ENCODE data around the gene UBE2E2.

UBE2E2 gene

GRCh38 chr3:23241256-23241655 is 38.1 kb downstream of the UBE2E2 start:
- DNase-seq: no peak

- DNase-seq: no peak
Measured at GRCh38 chr3:23242106-23242505, 39.0 kb downstream of the UBE2E2 start.

DNA sequence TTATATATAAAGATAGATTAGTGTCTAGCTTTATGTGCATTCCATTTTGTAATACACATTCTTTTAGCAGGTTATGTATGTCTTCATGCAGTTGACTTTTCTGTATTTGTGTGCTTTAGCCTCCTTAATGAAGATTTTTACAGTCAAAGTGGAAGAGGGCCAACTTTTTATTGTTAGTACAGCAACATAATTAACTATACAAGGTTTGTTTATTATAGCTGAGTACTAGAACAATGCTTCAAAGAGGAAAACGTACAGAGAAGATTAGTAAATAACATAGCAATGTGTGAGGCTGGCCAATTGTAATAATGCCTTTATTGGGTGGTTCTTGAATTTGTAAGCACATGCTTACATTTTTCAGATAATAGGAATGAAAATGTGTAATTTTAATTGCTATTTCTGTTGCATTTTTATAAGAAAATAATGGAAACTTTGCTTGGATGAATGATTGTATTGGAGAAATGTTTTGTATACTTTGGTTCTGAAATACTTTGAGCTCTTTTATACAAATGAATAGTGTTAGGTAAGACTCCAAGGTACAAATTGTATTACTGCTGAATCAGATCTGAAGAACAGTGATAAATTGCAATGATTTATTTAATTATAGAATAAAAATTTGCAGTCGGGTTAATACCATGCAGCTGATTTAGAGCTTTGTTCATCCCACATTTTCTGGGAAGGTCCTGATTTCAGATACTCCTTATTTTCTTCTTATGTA is 41.4 kb downstream of the UBE2E2 start:
- no peak for DNase-seq

- no peak for DNase-seq
Measured at GRCh38 chr3:23246651-23247050, 43.5 kb downstream of the UBE2E2 start.

GRCh38 chr3:23248594-23249131 is 45.5 kb downstream of the UBE2E2 start:
- no peak for DNase-seq

GRCh38 chr3:23249961-23250360 is 46.8 kb downstream of the UBE2E2 start:
- no peak for DNase-seq

DNA sequence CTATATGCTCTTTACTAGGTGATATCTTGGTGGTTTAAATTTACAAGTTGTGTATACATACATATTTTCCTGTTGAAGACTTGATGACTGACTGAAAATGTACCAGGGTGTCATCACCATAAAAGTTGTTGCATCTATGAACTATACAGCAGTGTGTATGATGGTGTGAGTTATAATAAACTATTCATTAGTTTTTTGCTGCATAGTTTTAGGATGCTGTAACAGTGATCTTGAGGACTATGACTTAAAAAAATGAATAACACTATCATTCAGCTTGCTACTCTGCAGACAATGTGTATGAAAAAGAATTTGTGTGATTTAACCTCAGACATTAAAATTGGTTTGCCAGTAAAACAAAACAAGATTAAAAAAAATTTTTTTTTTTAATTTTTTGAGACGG is 49.0 kb downstream of the UBE2E2 start:
- DNase-seq: no peak

DNA sequence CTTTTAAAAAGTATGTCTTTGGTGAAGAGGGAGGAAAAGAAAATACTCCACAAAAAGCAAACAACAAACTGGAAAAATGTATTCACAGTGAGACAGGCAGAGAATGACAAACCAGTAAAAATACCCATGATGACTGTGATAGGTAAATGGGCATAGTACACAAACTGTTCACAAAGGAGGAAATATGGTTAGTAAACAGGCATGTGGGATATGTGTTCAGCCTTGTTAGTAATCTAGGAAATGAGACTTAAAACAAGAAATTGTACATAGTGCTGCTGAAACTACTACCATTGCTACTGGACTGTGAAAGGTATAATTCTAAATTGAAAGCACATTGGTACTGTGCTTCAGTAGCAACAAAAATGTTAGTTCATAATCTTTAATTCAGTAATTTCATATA is 50.1 kb downstream of the UBE2E2 start:
- DNase-seq: no peak

DNA sequence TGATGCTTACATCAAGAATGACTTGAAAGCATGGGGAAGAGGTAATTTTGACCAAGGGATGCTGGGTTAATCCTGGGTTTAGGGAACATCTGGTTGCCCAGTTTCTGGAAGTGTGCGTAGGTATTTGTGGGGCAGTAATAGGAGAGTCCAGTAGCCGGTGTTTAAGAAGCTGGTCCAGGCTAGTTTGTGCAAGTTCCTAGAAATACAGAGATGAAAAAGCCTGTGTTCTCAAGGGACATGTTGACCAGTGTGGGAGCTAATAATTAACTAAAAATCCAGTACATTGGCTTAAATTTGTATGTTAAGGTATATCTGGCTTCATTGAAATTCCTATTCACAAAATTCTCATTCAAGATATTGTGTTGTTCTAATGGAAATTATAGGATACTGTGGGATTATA is 51.2 kb downstream of the UBE2E2 start:
- DNase-seq: no peak

DNA sequence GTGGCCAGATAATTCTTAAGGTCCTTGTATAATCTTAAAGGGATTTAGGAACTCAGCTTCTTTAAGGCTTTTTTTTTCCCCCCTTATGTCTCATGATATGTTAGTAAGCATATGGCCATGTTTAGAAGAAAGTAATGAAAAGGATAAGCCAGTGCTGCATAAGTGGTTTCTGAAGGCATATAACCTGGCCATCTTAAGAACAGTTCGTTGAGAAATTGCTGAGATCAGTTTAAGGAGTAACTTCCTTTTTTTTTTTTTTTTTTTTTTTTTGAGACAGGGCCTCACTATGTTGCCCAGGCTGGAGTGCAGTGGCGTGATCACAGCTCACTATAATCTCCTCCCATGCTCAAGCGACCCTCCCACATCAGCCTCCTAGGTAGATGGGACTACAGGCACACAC is 51.7 kb downstream of the UBE2E2 start:
- DNase-seq: no peak

DNA sequence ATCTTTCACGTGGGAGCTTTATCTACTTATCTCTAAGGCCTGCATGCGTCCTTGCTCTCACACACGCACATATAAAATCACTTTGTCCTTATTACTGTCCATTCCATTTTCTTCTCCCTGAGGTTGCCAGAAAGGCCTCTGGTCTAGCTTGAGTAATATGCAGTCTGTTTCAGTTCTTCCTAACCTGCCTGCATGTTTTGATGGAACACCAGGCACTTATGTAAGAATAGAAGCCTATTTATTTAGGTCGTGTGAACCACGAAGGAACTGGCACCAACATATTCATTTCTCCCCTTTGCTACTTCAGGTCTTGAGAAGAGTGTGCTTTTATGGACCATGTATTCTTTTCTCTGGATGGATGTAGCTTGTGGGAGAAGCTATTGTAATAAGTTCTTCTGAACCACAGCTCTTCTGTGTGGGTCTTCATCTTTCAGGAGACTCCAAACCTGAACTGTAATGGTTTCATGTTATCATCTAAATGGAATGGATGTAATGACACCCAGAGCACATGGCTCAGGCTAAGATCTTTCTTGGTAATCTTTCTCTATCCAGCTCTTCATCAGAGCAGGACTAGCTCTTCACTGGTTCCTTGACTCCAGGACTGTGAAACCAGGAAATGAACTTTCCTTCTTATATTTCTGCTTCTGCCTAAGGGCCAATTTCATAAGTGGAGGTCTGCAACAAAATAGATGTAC is 53.8 kb downstream of the UBE2E2 start:
- DNase-seq: no peak

DNA sequence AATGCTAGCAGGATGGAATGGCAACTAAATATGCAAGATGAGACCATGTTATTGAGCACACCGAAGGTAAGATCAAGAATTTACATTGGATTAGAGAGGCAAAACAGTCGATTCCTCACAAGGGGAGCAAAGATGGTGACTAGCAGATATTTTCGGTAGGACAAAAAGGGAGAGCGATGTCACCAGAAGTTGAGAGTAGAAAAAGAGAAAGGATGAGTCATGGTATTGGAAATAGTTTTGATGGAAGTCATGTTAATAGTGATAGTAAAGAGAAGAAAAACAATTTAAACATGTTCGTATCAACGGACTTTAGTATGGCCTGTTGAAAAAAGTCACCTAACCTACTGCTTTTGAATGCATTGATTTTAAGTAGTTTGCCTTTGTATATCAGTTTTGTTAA is 55.0 kb downstream of the UBE2E2 start:
- DNase-seq: no peak

DNA sequence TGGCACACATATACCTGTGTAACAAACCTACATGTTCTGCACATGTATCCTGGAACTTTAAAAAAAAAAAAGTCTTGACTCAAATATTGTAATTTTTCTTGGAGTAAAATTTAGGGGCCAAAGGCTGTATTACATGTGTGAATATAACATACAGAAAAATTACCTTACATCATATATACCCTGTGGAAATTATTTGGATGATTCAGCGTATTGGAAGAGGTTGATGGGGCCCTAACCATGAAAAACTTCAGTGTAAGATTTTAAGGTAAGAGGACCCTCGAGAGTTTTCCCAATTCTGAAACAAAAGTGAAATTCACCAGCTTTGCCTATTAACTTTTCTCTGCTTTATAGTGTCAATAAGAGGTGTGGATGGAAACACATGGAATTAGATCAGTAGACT is 56.4 kb downstream of the UBE2E2 start:
- DNase-seq: no peak

GRCh38 chr3:23262766-23263165 is 59.6 kb downstream of the UBE2E2 start:
- no peak for DNase-seq

GRCh38 chr3:23263796-23264195 is 60.7 kb downstream of the UBE2E2 start:
- no peak for DNase-seq

- no peak for DNase-seq
Measured at GRCh38 chr3:23264413-23264812, 61.3 kb downstream of the UBE2E2 start.

DNA sequence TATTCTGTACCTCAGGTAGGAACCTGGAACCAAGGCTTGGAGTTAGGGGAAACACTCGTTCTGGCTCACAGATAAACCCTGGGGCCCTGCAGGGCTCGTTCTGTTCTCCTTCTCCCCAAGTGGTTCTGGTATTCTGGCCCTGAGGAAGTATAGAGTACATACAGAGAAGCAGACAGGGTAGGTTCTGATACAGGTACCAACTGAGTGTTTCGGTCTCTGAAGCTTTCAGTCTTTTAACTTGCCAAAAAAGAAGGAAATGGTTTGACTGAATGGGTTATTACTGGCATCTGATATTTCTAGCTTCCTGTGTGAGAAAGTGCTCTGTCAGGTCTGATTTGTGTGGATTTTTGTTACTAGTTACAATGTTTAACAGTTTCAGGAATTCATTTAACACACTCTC is 67.3 kb downstream of the UBE2E2 start:
- no peak for DNase-seq

- DNase-seq: no peak
Measured at GRCh38 chr3:23271876-23272741, 69.0 kb downstream of the UBE2E2 start.

DNA sequence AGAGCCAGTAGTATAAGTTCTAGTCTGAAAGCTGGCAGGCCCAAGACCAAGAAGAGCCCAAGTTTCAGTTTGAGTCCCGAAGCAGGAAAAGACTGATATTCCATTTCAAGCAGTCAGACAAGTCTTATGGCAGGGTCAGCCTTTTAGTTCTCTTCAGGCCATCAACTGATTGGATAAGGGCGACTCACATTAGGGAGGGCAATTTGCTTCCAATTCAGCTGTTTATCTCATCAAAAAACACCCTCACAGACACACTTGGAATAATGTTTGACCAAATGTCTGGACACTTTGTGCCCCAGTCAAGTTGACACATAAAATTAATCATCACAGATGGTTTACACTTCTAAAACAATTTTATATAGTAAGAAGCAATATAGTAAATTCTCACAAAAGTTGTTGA is 69.7 kb downstream of the UBE2E2 start:
- no peak for DNase-seq

GRCh38 chr3:23275061-23275460 is 71.9 kb downstream of the UBE2E2 start:
- DNase-seq: no peak

DNA sequence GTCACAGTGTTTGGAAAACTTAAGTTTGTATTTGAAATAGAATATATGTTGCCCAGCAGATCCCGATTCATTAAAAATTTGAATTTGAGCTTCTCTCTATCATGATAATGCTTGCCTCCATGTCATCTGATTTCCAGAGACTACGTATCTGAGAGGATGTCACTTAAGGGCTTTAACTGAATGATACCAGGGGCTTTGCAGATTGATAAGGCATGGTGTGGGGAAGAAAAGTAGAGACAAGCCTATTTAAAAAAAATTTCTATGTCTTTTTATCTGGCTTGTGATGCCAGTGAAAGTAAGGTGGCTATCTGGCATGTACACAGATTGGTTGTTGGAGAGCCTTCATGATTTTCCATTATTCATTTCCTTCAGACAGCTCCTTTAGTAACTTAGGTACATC is 72.7 kb downstream of the UBE2E2 start:
- DNase-seq: no peak

DNA sequence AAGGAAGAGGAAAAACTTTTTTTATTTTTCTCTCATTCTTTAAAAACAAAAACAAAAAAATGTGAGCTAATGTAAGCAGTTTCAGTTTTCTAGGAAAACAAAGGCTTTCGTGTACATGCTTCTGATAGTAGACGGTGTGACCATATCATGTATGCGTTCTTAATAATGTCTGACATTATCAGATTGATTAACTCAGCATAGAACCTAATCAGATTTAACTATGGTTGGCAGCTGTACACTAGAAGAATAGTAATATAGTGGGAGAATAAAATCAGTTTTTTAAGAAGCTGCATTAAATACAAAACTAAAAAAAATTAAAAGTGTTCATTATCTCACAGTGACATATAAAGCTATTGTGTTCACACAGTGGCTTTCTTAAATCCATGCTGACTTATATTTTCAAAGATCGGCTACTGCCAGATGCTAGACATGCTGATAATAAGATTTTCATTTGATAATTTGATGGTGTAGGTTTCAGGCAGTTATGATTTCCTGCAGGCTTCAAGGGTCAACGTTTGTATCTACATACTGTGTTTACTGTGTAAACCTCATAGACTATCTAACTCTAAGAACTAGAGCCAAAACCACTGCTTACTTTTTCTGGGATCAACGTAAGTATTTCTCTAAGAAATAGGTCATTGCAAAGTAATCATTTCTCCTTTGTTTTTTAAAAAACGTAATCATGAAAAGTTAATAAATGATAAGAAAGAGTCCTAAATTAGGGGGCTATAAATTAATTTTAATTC is 74.0 kb downstream of the UBE2E2 start:
- no peak for DNase-seq

- no peak for DNase-seq
Measured at GRCh38 chr3:23277688-23278087, 74.6 kb downstream of the UBE2E2 start.

Data from stimulated activated CD4-positive, alpha-beta T cell treated with anti-CD3 and anti-CD28 coated beads, Interleukin-4, amount 100 ng/mL, for 24 hours (primary cell).